ENCODE measurements around the gene VPS11. TPM values are rescaled to one million over a fixed set of nuclear protein-coding genes. Genes with fewer than 3 reads are reported as not detected.
"Not testable (repeated sequence)": the region's sequence is repeated elsewhere in the genome, so short reads cannot be mapped to it uniquely, and the experiment has no call there.

Gene VPS11
- polyA plus RNA-seq (ENCODE audit: insufficient read length), result 29.4 TPM

GRCh38 chr11:119067371-119068222, at the start of gene VPS11:
Gene VPS11, plus strand, starts transcription at chr11:119067818. Its CDS starts 6 bp downstream, at chr11:119067824.
- DNase-seq, result peak; percentile 97

- DNase-seq, result peak; percentile 97
Observed at GRCh38 chr11:119018074-119018938, 49.3 kb upstream of the VPS11 start, which contains the start of the genes RPS25 and TRAPPC4. Gene RPS25, minus strand, starts transcription at chr11:119018343. Its CDS starts 59 bp downstream, at chr11:119018284. Gene TRAPPC4, plus strand, starts transcription at chr11:119018766. Its CDS starts 30 bp downstream, at chr11:119018796.

GRCh38 chr11:119019996-119020395, 47.6 kb upstream of the VPS11 start:
- DNase-seq, result no peak

GRCh38 chr11:119021631-119022030, 46.0 kb upstream of the VPS11 start:
- no peak for DNase-seq

- no peak for DNase-seq
Observed at GRCh38 chr11:119023741-119024140, 43.9 kb upstream of the VPS11 start.

- DNase-seq, result no peak
Observed at GRCh38 chr11:119024430-119025098, 43.1 kb upstream of the VPS11 start.

GRCh38 chr11:119025099-119025473, 42.5 kb upstream of the VPS11 start:
- no peak for DNase-seq

GRCh38 chr11:119025541-119025940, 42.1 kb upstream of the VPS11 start:
- no peak for DNase-seq

GRCh38 chr11:119025978-119026766, 41.4 kb upstream of the VPS11 start:
- no peak for DNase-seq

- no peak for DNase-seq
Observed at GRCh38 chr11:119026970-119027369, 40.6 kb upstream of the VPS11 start.

GRCh38 chr11:119027561-119028345, 39.9 kb upstream of the VPS11 start:
- DNase-seq, result no peak

GRCh38 chr11:119028346-119029068, 39.1 kb upstream of the VPS11 start:
- no peak for DNase-seq

- no peak for DNase-seq
Observed at GRCh38 chr11:119029069-119029339, 38.6 kb upstream of the VPS11 start.

- DNase-seq, result no peak
Observed at GRCh38 chr11:119029340-119030028, 38.1 kb upstream of the VPS11 start.

GRCh38 chr11:119030029-119030328, 37.6 kb upstream of the VPS11 start:
- no peak for DNase-seq

GRCh38 chr11:119030329-119031047, 37.1 kb upstream of the VPS11 start, which contains the start of gene SLC37A4:
Gene SLC37A4, minus strand, starts transcription at chr11:119030877.
- peak; percentile 93 for DNase-seq

- no peak for DNase-seq
Observed at GRCh38 chr11:119031912-119032280, 35.7 kb upstream of the VPS11 start.

GRCh38 chr11:119033421-119033820, 34.2 kb upstream of the VPS11 start:
- DNase-seq, result not testable (repeated sequence)

- no peak for DNase-seq
Observed at GRCh38 chr11:119034813-119035212, 32.8 kb upstream of the VPS11 start.

Measured in hindlimb muscle (tissue), 1 donor.